Measurements from ENCODE around the gene NTSR1. TPM values are rescaled to one million over a fixed set of nuclear protein-coding genes. Genes with fewer than 3 reads are reported as not detected.

Gene NTSR1
- total and polyA plus RNA-seq, 11 donors: 0.01 to 0.32 (median 0.07) TPM; not detected in 7

- Histone ChIP-seq H3K27ac (no peak overlapping the region), H3K4me3 (no peak overlapping the region), H3K27me3 (no peaks in the 10 kb centered on the region), H3K9me3 (no peaks in the 10 kb centered on the region), H3K36me3 (peaks cover 0 to 37% (median 30%) of the 10 kb centered on the region in 9 donors), H3K4me1 (peaks cover 3 to 56% (median 25%) of the 10 kb centered on the region in 12 donors)
- intact Hi-C loops (cut with DNase I): loop anchor here in 3 of 10 donors (10.0 kb wide), 3 partner anchors 295 to 495 kb away; partner anchors contain the start of genes ADRM1 (in 2 of the 3) and CABLES2 (in 1 of the 3)
- 88 to 91% (median 90%) methylated on average over 10 of the region's 10 CpGs for WGBS, 4 donors
- TF ChIP-seq POLR2A (IDR thresholded peaks at IDR 0.05): no peak
- no peak for TF ChIP-seq CTCF (IDR thresholded peaks at IDR 0.05)
- ATAC-seq: no peak
- no peak for DNase-seq
Measured at GRCh38 chr20:62799873-62800272, 91.2 kb downstream of the NTSR1 start.

- intact Hi-C loops (cut with DNase I): loop anchor here in 1 of 10 donors (10.0 kb wide), 1 partner anchor 496 kb away; the partner anchor contains the start of gene ADRM1
- Histone ChIP-seq H3K9me3 (no peaks in the 10 kb centered on the region), H3K4me3 (no peak overlapping the region), H3K27me3 (no peaks in the 10 kb centered on the region), H3K4me1 (peaks cover 4 to 54% (median 23%) of the 10 kb centered on the region in 12 donors), H3K36me3 (peaks cover 0 to 37% (median 30%) of the 10 kb centered on the region in 9 donors), H3K27ac (peak overlapping the region in 7 of 12 donors; percentile 28 to 68 (median 49))
- peak in 1 of 4 donors; percentile 0 for ATAC-seq
- no peak for TF ChIP-seq CTCF (IDR thresholded peaks at IDR 0.05)
- no peak for TF ChIP-seq POLR2A (IDR thresholded peaks at IDR 0.05)
- WGBS, 4 donors: 75 to 84% (median 81%) methylated on average over 19 to 26 of the region's 26 CpGs
- DNase-seq: no peak
Measured at GRCh38 chr20:62800314-62801259, 92.0 kb downstream of the NTSR1 start.

GRCh38 chr20:62801284-62802010 is 92.8 kb downstream of the NTSR1 start:
- DNase-seq (peak in 2 of 5 donors; percentile 58 to 64), ATAC-seq (peak in 3 of 4 donors; percentile 5 to 61 (median 56))
- H3K4me1 ChIP-seq: peaks cover 4 to 59% (median 31%) of the 10 kb centered on the region in 12 donors
- peak overlapping the region in 9 of 12 donors; percentile 28 to 68 (median 49) for H3K27ac ChIP-seq
- no peak overlapping the region for H3K4me3 ChIP-seq
- H3K36me3 ChIP-seq: peaks cover 0 to 40% (median 30%) of the 10 kb centered on the region in 9 donors
- no peak for TF ChIP-seq CTCF (IDR thresholded peaks at IDR 0.05)
- TF ChIP-seq POLR2A (IDR thresholded peaks at IDR 0.05): no peak
- WGBS, 4 donors: 57 to 83% (median 75%) methylated on average over 12 to 15 of the region's 15 CpGs
- H3K9me3 ChIP-seq: no peaks in the 10 kb centered on the region
- intact Hi-C loops (cut with DNase I): loop anchor here in 1 of 10 donors (10.0 kb wide), 1 partner anchor 497 kb away; the partner anchor contains the start of gene ADRM1
- no peaks in the 10 kb centered on the region for H3K27me3 ChIP-seq

All from heart left ventricle (tissue), 16 donors.